Inflammatory macrophage treated with lipopolysaccharide for 1 hour (primary cell): ENCODE data around the gene SLC5A10.
A peak's percentile ranks its signal among the peaks of the same experiment; 100 is the strongest.
"Not testable (repeated sequence)": the region's sequence is repeated elsewhere in the genome, so short reads cannot be mapped to it uniquely, and the experiment has no call there.

Source experiments
- DNase-seq, 2 donors: peaks; one replicate each; pipeline ENCODE4 v3.0.0-alpha.2; 2020 to 2022

The SLC5A10 gene

DNA sequence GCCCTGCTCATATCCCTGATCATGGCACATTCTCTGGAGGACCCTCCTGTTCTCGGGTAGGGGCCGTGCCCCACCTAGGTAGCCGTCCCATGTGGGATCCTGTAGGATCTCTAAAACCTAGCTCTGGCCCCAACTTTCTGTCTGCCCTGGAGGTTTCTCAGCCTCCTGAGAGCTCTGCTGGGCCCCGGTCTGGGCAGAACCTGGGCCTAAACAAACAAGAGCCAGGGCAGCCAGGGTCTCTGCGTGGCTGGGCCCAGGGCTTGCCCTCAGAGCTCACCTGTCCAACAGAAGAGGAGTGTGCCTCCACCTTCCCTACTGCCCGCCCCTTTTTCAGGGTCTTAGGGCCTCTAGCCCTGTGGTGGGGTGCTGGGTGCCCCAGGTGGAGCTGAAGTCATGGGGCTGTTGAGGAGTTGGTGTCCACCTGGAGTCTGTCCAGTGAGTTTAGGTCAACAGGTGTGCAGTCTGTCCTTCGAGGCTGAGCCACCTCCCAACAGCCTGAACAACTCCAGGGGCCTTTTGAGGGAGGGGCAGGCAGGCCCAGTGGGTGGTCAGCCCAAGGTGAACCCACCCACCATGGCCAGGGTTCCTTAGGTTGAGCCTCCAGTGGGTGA, 69.2 kb downstream of the SLC5A10 start:
- DNase-seq, result not testable (repeated sequence)

DNA sequence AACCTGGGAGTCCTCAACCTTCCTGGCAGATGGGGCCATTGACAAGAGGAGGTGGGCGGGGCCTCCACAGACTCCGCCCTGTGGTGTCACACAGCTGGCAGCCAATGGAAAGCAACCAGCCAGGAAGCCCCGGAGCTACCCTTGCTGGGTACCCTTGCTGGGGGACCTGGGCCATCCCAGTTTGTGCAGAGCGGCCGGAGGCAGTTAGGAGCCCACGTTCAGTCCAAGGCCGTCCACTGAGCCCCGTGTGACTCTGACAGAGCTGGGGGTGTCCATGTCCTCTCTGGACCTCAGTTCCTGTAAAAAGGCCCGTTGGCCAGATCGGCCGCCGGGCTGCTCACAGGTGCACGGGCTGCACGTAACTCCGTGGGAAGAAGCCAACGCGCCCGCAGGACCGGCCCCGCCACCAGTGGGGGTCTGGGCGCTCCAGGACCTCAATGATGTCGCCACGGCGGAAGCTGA, 69.7 kb downstream of the SLC5A10 start:
- peak in 1 of 2 donors; percentile 5 for DNase-seq

DNA sequence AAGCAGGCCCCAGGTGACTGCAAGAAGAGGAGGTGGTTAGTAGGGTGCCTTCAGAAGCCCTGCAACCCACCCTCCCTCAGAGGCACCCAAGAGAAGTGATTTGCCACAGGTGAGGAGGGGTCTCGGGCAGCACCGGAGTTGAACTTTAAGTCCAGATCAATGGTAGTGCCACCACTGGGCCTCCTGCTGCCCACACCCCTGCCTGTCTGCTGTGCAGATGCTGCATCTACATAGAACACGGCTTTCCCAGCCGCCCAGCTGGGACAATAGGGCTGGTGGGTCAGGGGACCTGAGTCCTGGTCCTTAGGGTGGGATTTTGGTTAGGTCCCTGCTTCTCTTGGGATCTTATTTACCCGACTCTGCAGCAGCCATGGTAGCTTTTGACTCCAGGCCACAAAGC, 70.2 kb downstream of the SLC5A10 start:
- DNase-seq, result no peak

DNA sequence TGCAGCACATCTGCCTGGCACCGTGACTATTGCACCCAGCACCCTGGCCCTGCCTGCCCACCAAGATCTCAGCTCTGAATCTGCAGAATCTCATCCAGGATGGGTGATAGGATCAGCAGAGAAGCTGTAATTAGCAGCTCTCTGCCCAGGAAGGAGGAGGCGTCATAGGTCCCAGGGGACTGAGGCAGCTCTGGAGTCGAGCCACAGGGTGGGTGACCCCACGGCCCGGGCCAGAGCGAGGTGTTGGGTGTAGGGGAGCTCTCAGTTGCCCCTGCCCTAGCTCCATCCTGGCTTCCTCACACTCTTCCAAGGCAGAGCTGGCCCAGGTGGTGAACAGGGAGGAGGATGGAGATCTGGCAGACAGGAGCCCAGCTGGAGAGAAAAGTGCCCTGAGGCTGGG, 70.8 kb downstream of the SLC5A10 start:
- DNase-seq, result no peak

GRCh38 chr17:19023209-19023999, 71.4 kb downstream of the SLC5A10 start:
- no peak for DNase-seq

DNA sequence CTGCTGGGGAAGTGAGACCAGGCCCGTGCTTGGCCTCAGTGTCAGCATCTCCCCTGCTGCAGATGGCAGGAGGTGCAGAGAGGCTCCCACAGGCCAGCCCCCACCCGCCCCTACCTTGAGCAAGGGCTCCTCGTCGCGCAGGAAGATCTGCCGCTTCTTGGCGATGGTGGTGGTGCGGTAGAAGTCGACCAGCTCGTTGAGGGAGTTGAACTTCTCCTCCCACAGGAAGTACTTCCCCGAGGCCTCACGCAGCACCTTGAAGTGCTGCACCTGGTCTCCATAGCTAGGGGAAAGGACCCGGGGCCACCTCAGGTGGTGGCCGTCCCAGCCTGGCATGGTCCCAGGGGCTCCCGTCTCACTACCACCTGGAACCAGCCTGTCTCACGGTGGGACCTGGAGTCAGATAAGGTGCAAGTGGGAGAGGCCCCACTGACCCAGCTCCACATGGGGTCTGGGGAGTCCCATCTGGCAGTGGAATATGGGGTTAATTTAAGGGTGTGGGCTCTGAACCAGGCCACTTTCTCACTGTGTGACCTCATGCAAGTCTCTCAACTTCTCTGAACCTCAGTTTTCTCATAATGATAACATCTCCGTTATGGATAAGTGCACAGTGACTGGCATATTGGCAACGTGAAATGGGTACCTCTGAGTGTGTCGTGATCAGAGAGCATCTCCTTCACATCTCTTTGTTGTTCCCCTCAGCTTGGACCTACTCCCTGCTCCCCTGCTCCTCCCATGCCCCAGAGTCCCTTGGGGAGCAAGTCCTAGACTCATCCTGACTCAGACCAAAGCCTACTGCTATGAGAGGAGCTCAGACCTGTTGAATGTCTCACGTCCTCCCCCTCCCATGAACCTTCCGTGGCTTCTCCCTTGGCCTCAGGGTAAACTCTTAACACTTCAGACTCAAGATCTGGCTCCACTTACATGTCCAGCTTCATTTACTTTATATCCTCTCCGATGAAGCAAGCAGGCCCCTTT, 72.4 kb downstream of the SLC5A10 start:
- no peak for DNase-seq

- DNase-seq, result not testable (repeated sequence)
Observed at GRCh38 chr17:19028671-19029070, 76.7 kb downstream of the SLC5A10 start.

GRCh38 chr17:19029740-19030139, 77.8 kb downstream of the SLC5A10 start:
- DNase-seq, result not testable (repeated sequence)

DNA sequence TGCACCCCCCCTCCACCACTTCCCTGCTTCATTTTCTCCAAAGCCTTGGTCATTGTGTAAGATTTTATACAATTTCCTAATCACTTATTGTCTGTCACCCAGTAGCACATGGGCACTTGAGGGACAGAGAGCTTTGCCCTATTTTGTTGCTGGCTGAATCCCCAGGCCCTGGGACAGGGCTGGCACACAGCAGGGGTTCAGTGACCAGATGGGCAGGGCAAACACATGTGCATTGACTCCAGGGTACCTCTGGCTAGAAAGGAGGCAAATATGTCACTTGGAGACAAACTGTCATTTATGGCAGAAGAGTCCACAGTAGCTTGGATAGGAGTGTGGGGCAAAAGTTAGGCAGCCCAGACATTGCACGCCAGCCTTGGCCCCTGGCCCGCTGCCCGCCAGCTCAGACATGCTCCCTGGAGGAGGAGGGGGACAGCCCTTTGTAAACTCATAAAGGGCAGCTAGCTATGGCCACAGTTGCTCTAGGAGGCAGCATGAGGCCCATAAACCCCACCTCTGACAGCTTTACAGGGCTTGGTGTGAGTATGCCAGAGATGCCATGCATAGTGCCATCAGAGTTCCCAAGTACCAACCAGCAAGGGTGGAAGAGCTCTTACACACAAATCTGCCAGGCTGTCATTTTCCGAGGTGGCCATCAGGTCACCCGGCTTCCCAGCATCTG, 78.9 kb downstream of the SLC5A10 start:
- not testable (repeated sequence) for DNase-seq

- DNase-seq, result not testable (repeated sequence)
Observed at GRCh38 chr17:19031729-19032128, 79.8 kb downstream of the SLC5A10 start.

DNA sequence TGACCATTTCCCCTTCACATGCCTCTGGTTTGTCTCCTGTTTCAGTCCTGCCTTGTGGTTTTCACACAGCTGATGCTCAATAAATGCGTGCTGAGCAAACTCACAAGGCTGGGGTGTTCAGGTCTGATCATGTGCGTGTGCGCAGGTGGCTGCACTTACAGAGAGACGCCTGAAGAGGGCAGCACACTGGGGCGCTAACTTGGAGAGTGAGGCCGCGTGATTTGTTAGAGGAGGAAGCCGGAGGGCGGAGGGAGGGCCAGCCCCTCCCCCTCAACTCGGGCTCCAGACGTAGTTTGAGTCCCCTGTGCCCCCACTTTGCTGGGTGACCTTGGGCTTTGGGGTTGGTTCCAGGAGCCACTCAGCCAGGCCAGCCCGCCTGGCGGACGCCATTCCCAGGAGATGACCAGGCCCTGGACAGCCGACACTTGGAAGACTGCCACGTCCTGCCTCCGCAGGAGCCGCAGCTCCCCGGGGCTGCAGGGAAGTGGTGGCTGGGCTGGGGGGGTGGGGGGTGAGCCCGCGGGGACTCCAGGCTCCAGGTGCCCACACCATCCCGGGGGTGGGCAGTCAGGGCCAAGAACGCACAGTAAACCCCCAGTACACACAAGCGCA, 80.5 kb downstream of the SLC5A10 start:
- DNase-seq, result not testable (repeated sequence)

GRCh38 chr17:19036186-19036585, 84.2 kb downstream of the SLC5A10 start:
- not testable (repeated sequence) for DNase-seq

GRCh38 chr17:19037547-19037946, 85.6 kb downstream of the SLC5A10 start:
- not testable (repeated sequence) for DNase-seq

- DNase-seq, result not testable (repeated sequence)
Observed at GRCh38 chr17:19038007-19038406, 86.0 kb downstream of the SLC5A10 start.

DNA sequence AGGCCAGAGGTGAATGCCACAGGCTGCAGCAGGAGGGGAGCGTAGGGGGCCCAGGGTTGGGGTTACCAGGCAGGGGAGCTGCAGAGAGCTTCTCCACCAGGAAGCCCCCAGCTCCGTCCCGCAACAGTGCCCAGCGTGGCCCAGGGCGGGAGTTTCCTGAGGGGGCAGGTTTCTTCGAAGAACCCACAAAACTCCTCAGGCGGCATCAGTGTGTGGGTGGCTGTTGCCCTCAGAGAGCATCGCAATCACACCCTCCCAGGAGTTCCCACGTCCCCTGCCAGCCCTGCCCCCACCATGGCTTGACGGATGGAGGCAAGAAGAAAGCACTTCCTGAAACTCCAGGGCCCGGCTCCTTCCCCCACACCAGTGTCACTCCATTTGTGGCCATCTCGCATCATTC, 86.8 kb downstream of the SLC5A10 start:
- DNase-seq, result not testable (repeated sequence)

DNA sequence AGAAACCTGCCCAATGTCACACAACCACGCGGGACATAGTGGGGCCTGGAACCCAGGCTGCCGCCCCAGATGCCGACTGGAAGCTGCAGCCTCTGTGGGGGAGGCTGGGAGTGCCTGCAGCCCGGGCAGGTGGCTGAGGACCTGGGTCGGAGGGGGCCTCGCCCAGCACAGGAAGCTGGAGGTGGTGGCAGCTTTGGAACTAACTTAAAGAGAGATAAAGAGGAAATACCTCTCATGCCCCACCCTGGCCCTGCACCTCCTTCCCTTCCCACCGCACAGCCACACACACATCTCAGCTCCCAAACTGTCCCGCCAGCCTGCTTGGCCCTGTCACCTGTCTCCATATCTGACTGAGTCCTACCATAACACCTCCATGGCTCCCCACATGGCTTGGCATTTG, 88.4 kb downstream of the SLC5A10 start:
- not testable (repeated sequence) for DNase-seq

DNA sequence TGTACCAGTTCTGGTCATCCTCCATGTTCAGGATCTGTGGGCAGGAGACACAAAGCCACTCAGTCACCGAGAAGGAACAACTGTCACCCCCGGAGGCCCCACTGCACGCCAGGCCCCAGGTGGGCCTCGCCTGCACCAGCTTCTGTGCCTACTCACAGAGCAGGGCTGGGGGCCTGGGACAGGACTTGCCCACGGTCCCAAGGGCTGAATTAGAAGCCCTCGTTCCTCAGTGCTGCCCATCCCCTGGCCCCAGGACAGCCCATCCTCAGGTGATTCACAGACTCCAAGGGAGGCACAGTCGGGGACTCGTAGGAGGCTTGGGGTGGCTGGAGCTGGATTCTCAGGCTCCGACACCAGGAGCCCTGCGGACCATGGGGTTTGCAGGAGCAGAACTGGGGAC, 89.9 kb downstream of the SLC5A10 start:
- DNase-seq, result not testable (repeated sequence)

GRCh38 chr17:19042369-19042768, 90.4 kb downstream of the SLC5A10 start:
- DNase-seq, result not testable (repeated sequence)

GRCh38 chr17:19043032-19043431, 91.1 kb downstream of the SLC5A10 start:
- DNase-seq, result not testable (repeated sequence)

DNA sequence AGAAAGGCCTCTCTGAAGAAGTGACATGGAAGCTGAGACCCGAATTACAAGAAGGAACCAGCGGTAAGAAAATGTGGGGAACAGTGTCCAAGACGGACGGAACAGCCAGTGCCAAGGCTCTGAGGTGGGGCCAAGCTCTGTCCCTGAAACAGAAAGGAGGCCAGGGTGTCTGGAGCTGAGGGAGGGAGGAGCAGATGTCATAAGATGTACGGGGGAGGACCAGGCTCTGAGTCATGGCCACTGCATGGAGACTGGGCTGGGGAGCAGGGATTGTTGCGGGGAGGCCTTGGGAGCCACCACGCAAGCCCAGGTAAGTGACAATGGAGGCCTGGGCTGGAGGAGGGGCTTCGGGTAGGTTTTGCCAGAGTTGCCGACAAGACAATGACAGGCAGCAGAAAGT, 92.7 kb downstream of the SLC5A10 start:
- DNase-seq, result not testable (repeated sequence)

DNA sequence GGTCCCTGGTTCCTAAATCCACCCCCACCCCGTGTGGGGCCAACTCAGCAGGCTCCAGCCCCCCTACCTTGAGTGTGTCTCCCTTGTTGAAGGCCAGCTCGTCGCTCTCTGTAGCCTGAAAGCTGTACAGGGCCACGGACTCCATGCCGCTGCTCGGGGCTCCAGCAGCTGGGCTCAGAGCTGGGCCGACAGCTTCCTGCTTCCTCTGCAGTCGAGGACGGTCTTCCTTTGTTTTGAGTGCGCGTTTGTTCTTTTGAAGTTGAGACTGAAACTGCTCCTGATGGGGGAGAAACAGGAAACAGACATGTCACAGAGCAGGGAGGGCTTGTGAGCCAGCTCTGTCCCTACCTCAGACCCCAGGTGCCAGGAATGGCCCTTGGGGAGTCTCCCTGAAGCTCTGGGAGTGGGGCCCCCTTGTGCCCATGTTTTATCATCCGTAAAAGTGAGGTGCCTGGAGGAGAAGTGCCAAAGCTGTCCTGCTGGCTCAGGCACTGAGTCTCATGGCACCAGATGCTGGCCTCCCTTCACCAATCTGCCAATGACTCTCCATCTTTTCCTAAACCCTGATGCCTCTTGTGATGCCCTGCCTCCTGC, 94.9 kb downstream of the SLC5A10 start, which contains the start of gene GRAP:
TSS of gene GRAP (minus strand) at position 176 of the 594 bp plus-strand sequence. CDS start at position 145, 31 bp downstream.
- DNase-seq, result not testable (repeated sequence)
